Thyroid gland (tissue), 4 donors: Measurements from ENCODE around the gene NGEF. TPM values are rescaled to one million over a fixed set of nuclear protein-coding genes. Genes with fewer than 3 reads are reported as not detected.

Experiments
- DNase-seq, 2 donors: peaks; one replicate each; pipeline ENCODE4 v3.0.0-alpha.2; 2019
- H3K27ac ChIP-seq, 3 donors: fragments of 200-600 bp; sonication (generic); 1 replicate in 2 of 3; 2 replicates in 1 of 3; pipeline ENCODE4 v1.5.1; 2016 to 2019; ENCODE audit warnings: mild to moderate bottlenecking in 1 of 3, moderate library complexity in 1 of 3
- H3K27me3 ChIP-seq: fragments of 200-600 bp; sonication (generic); one replicate; pipeline ENCODE4 v1.5.1; 2019
- H3K36me3 ChIP-seq, 2 donors: fragments of 200-600 bp; sonication (generic); one replicate each; pipeline ENCODE4 v1.5.1; 2016 to 2019
- H3K4me1 ChIP-seq, 2 donors: fragments of 200-600 bp; sonication (generic); one replicate each; pipeline ENCODE4 v1.5.1; 2017 to 2019
- H3K4me3 ChIP-seq, 3 donors: fragments of 200-600 bp; sonication (generic); replicated peaks in 1 of 3; 1 replicate in 2 of 3; 2 replicates in 1 of 3; pipeline ENCODE4 v1.5.1; 2016; ENCODE audit warnings: mild to moderate bottlenecking in 1 of 3
- H3K9me3 ChIP-seq: fragments of 200-600 bp; sonication (generic); one replicate; pipeline ENCODE4 v1.5.1; 2017
- POLR2A ChIP-seq, 2 donors: fragments of 450-650 bp; IDR thresholded peaks; one replicate each; pipeline ENCODE4 v1.6.1; 2017; ENCODE audit warnings: antibody characterized with exemption in 2 of 2, mild to moderate bottlenecking in 2 of 2, moderate library complexity in 1 of 2
- WGBS, 2 donors: methylation state at CpG; one replicate each; pipeline ENCODE4 v1.1.5; 2017; 5-methylcytosine and 5-hydroxymethylcytosine counted together
- intact Hi-C: fragments of 100-400 bp; cut with DNase I; formaldehyde crosslinking; loops from one replicate; pipeline ENCODE4 v1.15.1; 2023
- total RNA-seq, 4 donors: library from RNA; depleted of rRNA; stranded (reverse); fragments of >200 nt; gene quantifications; one replicate each; pipeline ENCODE4 v1.2.3, GENCODE V29; 2016
- TF ChIP-seq, protein P1 (sequence below), 6 experiments: fragments of 200-600 bp in 3 of 6; fragments of 450-650 bp in 3 of 6; sonication (generic) in 3 of 6; IDR thresholded peaks; one replicate each; pipeline ENCODE4 v1.5.1; 2016 to 2019; ENCODE audit warnings: antibody characterized with exemption in 6 of 6, mild to moderate bottlenecking in 2 of 6, inconsistent platforms in 1 of 6, moderate library complexity in 1 of 6

Gene NGEF
- total RNA-seq, 4 donors from 2014 or later, result 0.11 to 2.1 TPM; not detected in 2

DNA sequence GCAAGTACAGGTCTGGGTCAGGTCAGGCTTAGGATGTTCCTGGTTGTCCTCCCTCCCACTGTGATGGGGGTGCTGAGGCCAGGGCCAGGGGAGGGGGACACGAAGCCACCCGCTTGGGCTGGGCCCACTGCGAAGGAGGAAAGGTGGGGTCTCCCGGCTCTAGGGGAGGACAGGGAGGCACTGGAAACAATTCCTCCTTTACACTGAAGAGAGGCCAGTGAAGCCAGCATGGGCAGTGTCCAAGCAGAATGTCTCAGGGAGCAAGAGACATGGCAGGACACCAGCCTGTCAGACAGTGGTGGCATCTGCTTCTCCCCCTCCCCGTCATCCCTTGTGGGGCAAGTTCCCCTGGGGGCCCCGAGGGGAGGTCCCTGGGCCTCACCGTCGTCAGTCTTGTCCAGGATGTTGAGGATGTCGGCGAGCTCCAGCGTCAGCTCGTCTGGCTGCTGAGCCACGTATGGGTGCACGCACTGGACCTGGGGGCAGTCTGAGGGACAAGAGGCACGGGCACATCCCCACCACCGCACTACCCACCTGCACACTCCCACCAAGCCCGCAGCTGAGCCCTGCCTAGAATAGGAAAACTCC lies 132.2 kb downstream of the NGEF start:
- Histone ChIP-seq H3K36me3 (no peaks in the 10 kb centered on the region), H3K4me3 (no peak overlapping the region), H3K4me1 (peaks cover 2 to 11% of the 10 kb centered on the region in 2 donors), H3K9me3 (no peaks in the 10 kb centered on the region), H3K27ac (no peak overlapping the region), H3K27me3 (no peaks in the 10 kb centered on the region)
- TF ChIP-seq POLR2A (IDR thresholded peaks at IDR 0.05), result no peak
- TF ChIP-seq, protein P1, sequence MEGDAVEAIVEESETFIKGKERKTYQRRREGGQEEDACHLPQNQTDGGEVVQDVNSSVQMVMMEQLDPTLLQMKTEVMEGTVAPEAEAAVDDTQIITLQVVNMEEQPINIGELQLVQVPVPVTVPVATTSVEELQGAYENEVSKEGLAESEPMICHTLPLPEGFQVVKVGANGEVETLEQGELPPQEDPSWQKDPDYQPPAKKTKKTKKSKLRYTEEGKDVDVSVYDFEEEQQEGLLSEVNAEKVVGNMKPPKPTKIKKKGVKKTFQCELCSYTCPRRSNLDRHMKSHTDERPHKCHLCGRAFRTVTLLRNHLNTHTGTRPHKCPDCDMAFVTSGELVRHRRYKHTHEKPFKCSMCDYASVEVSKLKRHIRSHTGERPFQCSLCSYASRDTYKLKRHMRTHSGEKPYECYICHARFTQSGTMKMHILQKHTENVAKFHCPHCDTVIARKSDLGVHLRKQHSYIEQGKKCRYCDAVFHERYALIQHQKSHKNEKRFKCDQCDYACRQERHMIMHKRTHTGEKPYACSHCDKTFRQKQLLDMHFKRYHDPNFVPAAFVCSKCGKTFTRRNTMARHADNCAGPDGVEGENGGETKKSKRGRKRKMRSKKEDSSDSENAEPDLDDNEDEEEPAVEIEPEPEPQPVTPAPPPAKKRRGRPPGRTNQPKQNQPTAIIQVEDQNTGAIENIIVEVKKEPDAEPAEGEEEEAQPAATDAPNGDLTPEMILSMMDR (IDR thresholded peaks at IDR 0.05), result no peak
- no peak for DNase-seq
- WGBS, 2 donors, result 77 to 79% methylated on average over 11 to 12 of the region's 17 CpGs
- intact Hi-C loops, result no loop called here

DNA sequence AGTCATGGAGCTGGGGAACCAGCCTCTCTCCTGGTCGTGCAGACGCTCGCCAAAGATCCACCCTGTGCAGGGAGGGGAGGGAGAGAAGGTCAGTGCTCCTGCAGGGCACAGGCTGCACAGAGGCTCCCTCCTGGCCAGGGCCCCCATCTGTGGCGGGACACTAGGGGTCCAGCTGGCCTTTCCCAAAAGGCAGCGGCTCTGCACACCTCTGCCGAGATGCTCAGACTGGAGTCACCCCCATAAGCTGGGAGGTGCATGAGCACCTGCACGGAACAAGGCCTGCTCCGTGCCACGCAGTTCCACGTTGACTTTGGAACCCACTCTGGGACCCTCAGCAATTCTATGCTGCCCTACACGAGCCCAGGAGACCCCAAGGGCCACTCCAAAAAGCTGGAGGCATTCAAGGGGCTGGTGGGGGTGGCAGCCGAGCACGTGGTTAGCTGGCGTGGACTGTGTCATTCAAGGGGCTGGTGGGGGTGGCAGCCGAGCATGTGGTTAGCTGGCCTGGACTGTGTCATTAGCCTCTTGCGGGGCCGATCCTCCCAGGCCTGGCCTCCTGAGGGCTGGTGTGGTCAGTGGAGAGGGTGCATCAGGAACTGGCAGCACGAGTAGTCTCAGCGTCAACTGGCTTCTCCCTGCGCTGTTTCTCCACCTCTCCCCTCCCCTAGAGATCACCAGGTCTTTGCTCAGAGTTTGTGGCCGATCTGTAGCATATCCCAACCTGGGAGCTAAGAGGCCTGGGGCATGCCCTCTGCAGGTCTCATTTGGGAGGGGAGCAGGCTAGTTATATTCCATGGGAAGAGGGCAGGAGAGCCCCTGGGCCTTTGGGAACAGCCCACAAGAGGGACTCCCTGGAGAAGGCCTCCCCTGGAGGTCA lies 133.2 kb downstream of the NGEF start:
- intact Hi-C loops, result no loop called here
- H3K4me1 ChIP-seq, result peaks cover 5 to 16% of the 10 kb centered on the region in 2 donors
- H3K4me3 ChIP-seq, result no peak overlapping the region
- TF ChIP-seq POLR2A (IDR thresholded peaks at IDR 0.05), result no peak
- TF ChIP-seq, protein P1 (IDR thresholded peaks at IDR 0.05), result no peak
- no peaks in the 10 kb centered on the region for H3K36me3 ChIP-seq
- H3K27me3 ChIP-seq, result no peaks in the 10 kb centered on the region
- DNase-seq, result no peak
- H3K9me3 ChIP-seq, result no peaks in the 10 kb centered on the region
- WGBS, 2 donors, result 84 to 90% methylated on average over 7 to 8 of the region's 21 CpGs
- H3K27ac ChIP-seq, result no peak overlapping the region

DNA sequence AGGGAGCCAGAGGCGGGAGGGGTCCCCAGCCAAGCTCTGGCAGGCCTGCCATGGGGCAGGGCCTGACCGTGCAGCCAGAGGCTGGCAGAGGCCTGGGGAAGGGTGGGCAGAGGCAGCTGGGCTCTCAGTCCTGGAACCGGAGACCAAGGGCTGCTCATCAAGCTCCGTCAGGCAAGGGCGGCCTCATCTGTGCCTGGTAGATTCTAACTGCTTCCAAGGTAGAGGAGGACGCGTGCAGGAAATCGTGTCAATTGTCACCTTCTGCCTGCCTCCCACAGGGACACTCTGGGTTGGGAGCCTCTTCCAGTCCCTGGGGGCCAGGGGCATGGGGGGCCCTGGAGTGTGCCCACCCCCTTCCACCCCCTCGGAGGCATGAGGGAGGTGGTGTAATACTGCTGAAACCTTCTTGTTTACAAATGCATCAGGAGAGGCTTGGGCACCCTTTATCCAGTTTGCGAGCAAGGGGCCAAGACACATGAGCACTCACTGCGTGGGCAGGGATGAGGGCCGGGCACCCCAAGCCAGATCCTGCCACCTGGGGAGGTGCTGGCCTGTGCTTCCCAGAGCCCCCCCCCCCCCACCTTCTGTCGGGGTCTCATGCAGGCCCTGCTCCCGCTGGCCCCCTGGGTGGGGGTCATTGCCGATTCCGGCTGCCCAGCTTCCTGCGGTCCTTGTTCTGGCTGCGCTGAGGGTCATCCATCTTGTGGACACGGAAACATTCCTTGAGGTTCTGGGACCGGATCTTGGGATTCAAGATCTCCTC lies 134.0 kb downstream of the NGEF start:
- intact Hi-C loops, result no loop called here
- no peak overlapping the region for H3K27ac ChIP-seq
- no peak overlapping the region for H3K4me3 ChIP-seq

DNA sequence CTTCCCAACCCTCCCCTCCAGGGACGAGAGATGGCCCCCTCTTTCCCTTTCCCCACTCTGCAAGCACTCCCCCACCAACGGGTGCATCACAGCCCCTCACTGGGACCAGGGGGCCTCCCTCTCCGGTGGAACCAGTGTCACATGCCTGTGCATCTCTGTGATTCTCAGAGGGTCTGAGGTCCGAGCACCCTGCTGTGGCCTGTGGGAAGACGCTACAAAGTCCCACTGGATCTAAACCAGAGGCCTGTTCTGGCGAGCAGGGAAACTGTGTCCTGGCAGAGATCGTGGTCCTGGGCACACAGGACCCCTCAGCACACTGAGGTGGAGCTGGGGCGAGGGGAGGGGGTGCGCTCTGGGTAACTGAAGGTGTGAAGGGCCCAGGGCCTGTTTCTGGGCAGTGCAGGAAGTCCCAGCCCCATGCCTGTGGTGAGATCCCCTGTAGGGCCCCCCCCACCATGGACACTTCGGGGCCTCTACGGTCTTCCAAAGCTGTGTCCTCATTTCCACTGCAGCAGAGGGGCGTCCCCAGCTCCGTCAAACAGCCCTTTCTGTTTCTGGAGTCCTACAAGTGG lies 135.0 kb downstream of the NGEF start:
- H3K4me1 ChIP-seq, result peaks cover 5 to 16% of the 10 kb centered on the region in 2 donors
- no peak for DNase-seq
- H3K27me3 ChIP-seq, result no peaks in the 10 kb centered on the region
- WGBS, 2 donors, result 93 to 96% methylated on average over 7 to 11 of the region's 13 CpGs
- intact Hi-C loops, result no loop called here
- H3K9me3 ChIP-seq, result no peaks in the 10 kb centered on the region
- TF ChIP-seq, protein P1 (IDR thresholded peaks at IDR 0.05), result no peak
- TF ChIP-seq POLR2A (IDR thresholded peaks at IDR 0.05), result no peak
- H3K4me3 ChIP-seq, result no peak overlapping the region
- no peak overlapping the region for H3K27ac ChIP-seq
- H3K36me3 ChIP-seq, result no peaks in the 10 kb centered on the region

More for the DNA sequence above, 134.0 kb downstream of the NGEF start:
- no peaks in the 10 kb centered on the region for H3K36me3 ChIP-seq
- WGBS, 2 donors, result 89% methylated on average over 15 to 17 of the region's 20 CpGs
- TF ChIP-seq, protein P1 (IDR thresholded peaks at IDR 0.05), result no peak
- no peak for TF ChIP-seq POLR2A (IDR thresholded peaks at IDR 0.05)
- H3K9me3 ChIP-seq, result no peaks in the 10 kb centered on the region
- no peaks in the 10 kb centered on the region for H3K27me3 ChIP-seq
- no peak for DNase-seq
- H3K4me1 ChIP-seq, result peaks cover 5 to 16% of the 10 kb centered on the region in 2 donors
